SIG-M5 (cell line): ENCODE data around the gene ZNF678.
A peak's percentile ranks its signal among the peaks of the same experiment; 100 is the strongest.

Source experiments
- DNase-seq: peaks from one replicate; lab custom pipeline; 2025; lab: John Stamatoyannopoulos, UW

Gene ZNF678

DNA sequence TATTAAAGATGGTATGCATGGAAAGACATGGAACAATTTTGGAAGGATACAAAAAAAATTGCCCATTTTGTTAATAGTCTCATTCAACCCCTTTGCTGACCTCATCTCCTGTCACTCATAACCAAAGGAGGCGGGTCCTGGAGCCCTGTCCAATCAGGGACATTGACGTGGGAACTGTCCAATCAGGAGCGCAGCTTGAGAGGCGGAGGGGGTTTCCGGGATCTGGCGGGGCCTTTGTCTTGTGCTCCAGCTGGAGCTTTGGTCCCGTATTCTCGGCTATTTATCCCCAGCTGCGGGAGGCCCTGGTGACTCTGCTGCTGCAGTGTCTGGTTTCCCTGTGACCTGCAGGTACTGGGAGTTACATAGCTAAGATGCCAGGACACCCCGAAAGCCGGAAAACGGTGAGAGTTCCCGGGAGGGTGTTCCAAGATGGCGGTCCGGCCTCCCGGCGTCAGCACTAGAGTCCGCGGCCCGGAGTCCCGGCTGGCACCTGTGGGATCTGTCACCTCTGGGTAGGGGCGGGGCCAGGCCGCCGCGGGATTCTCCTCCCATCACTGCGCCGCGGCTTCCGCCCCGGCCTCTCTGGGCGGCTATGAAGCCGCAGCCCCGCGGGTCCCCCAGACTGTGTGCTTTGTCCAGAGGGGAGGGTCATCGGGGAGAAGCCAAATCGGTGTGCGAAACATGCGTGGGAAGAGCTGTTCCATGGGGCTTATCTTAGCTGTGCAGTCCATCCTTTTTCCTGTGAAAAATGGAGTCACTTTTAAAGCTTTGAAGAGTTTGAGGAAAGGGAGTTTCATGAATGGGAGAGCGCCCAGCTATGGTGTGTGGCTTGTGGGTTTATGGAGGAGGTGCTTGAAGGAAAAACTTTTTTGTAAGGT, at the start of gene ZNF678:
TSS of gene ZNF678 (plus strand) at position 233 of the 878 bp plus-strand sequence. CDS start 87,436 bp downstream, outside the sequence.
- DNase-seq = peak; percentile 67

DNA sequence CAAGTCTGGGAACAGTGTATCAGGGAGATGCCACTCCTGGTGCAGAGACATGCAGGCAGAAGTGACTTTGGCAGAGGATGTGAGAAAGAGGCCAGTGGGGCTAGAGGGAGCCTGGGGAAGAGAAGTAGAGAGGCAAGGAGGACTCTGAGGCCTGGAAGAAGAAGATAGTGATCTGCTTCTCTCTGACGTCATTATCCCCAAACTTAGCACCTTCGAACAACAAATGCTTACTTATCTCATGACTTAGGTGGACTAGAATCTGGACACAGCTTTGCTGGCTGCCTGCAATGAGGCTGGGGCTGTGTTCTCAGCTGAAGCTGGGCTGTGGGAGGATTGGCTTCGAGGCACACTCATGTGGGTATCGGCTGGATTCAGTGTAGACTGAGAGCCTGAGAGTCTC, 44.5 kb upstream of the ZNF678 start:
- no peak for DNase-seq

DNA sequence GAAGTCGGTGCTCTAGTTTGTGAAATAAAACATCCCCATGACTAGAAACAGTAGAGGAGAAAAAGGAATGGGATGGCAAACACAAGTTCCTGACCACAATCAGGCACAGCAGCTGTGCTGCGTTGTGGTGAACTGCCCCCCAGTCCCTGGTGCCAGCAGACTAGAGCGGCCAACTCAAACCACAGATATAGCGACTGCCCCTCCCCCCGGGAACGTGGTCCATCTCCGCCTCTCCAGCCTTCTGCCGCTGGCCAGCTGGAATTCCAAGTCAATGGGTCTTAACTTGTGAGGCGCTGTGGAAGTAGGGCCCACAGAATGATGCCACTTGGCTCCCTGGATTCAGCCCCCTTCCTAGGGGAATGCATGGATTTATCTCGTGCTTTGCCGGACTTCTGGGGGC, 41.6 kb upstream of the ZNF678 start:
- no peak for DNase-seq

DNA sequence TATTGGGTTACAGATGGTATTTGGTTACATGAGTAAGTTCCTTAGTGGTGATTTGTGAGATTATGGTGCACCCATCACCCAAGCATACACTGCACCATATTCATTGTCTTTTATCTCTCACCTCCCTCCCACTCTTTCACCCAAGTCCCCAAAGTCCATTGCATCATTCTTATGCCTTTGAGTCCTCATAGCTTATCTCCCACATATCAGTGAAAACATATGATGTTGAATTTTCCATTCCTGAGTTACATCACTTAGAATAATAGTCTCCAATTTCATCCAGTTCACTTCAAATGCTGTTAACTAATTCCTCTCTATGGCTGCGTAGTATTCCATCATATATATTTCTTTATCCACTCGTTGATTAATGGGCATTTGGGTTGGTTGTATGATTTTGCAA, 36.8 kb upstream of the ZNF678 start:
- no peak for DNase-seq

DNA sequence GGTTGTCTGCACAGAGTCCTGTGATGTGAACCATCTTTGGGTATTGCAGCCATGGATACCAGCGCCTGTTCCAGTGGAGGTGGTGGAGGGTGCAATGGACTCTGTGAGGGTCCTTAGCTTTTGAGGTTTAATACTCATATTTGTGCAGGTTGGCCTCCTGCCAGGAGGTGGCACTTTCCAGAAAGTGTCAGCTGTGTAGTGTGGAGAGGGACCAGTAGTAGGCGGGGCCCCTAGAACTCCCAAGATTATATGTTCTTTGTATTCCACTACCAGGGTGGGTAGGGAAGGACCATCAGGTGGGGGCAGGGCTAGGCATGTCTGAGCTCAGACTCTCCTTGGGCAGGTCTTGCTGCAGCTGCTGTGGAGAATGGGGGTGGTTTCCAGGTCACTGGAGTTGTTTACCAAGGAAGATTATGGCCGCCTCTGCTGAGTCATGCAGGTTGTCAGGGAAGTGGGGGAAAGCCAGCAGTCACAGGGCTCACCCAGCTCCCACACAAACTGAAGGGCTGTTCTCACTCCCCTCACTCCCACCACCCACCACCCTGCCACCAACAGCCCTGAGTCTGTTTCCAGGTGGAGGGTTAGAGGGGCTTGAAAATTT, 31.2 kb upstream of the ZNF678 start:
- DNase-seq = no peak

DNA sequence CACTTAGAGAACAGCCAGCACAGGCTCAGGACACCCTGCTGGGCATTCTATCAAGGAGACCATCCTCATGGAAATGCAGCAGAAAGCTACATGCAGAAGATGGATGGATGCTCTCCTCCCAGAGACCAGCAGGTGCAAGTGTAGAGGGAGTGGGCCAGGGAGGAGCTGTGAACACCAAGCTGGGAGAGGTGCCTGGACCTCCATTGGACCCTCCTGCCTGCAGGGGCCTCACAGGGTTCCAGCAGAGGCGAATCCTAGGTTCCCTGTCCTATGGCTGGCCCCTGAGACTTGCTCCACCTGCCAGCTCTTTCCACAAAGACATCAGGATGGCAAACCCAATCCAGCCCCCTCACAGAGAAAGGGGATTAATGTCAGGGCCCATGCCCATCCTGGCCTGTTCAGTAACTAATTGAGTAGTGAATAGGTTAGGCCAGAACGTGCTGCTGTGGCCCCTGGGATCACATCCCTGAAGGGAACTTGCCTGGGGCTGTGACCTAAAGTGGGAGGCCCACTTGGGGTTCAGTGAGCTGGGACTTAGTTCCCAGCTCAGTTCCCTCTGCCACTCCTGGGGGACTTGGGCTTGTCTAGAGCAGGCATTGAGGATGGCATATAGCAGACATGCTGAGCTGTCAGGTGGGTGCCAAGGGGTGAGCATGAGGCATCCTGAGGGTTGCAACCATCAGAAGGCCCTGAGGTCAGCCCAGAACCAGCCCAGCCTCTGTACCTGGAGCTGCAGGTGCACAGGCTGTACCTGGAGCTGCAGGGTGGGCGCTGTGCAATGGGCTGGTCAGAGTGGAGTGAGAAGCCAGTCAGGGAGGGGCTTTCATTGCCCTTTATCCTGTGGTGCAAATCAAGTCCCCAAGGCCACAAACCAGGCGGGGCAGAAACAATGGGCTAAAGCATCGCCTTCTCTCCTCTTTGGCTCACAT, 22.9 kb upstream of the ZNF678 start:
- DNase-seq = no peak

DNA sequence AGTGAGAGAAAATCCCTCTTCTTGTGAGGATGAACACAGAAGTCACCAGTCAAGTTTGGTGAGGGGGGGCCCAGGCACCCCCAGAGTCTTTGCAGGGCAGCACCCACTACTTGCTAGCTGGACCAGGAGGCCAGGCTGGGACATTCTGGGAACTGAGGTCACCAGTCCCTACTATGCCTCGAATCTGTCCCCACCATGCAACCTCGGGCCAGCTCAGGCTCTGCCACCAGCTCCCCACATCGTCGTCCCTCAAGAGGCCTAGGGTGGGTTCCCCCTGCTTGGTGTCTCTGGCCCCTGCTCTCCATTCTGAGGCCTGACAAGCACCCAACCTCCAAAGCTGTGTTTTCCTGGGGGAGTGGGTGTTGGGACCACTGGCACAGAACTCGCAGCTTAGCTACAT, 22.2 kb upstream of the ZNF678 start:
- no peak for DNase-seq

DNA sequence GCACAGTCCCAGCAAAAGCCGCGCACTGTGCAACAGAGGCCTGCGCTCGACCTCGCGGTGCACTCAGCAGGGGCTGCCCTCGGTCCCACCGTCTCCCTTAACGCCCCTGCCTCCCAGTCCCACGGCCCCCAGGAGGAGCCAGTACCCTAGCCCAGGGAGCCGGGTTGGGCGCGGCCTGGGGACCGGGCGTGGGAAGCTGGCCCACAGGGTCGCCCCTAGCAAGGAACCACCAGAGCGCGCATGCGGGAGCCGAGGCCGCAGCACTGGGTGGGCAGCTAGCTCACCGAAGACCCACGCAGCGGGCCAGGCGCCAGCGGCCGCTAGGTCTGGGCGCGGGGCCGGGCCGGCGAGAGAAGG, 21.6 kb upstream of the ZNF678 start:
- DNase-seq = no peak

DNA sequence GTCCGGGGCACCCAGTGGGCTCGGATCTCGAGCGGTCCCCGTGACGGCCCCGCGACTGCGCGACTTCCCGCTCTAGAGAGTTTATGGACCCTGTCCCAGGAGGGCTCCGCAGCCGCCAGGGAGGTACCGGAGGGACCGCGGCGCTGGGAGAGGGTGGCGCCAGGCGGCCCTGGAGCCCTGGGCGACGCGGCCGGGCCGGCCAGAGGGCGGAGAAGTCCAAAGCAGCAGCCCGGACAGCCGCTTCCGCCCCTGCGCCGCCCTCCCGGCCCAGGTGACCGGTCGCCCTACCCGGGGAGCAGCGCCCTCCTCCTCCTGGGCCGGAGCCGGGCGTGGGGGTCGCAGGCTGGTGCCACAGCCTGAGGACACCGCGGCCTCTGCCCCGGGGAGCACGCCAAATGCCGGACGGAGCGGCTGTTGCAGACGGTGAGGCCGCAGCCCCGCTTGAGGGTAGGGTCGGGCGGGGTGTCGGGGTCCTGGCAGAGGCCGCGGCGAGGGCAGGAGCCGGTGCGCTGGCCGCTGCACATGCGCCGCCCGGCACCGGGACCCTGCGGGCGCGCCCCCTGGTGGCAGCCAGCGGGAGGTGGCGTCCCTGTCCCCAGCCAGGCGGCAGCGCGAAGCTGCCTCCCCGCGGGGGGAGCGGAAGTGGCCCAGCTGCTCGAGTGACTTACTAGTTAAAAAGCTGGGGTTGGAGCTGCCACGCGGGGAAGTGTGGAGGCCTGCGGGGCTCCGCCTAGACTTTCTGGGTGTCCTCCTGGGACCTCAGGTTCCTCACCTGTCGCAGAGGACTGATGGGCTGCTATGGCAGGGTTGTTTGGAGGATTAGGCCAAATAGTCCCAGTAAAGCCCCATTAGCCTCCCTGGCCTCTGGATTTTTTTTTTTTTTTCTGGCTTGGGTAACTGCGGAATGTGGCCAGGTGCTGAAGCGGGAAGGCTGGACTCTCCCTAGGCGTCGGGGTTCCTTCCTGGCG, 20.9 kb upstream of the ZNF678 start:
- no peak for DNase-seq

DNA sequence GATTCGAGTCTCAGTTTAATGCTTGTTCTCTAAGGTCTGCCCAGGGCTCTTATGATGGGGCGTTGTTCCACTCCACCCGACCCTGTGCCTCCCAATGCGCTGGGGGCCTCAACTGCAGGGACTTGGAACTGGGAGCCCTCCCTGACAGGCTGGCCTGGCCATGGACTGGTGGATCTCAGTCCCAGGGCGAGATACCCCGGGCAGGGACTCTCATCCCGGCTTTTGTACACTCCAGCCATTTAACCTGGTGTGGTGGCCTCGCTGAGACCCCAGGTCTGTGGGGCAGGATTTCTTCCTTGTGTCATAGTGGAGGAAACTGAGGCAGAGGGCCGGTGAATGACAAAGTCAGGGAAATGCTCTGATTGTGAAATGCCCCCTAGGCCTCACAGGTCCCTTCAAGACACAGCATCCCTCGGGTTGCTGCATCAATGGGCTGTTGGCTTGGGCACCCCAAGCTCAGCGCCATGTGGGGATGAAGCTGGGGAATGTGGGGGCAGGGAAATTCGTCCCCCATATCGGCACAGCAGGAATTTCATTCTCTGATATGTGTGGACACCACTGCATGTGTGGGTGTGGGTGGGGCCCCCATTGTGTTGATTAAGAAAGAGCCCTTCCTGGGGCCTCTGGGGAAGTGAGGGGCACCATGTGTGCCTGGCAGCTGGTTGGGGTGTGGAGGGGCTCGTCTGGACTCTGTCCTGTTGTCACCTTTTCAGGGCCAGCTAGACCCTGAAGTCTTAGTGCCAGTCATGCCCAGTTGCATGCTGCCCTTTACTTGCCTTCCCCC, 19.9 kb upstream of the ZNF678 start:
- DNase-seq = no peak

DNA sequence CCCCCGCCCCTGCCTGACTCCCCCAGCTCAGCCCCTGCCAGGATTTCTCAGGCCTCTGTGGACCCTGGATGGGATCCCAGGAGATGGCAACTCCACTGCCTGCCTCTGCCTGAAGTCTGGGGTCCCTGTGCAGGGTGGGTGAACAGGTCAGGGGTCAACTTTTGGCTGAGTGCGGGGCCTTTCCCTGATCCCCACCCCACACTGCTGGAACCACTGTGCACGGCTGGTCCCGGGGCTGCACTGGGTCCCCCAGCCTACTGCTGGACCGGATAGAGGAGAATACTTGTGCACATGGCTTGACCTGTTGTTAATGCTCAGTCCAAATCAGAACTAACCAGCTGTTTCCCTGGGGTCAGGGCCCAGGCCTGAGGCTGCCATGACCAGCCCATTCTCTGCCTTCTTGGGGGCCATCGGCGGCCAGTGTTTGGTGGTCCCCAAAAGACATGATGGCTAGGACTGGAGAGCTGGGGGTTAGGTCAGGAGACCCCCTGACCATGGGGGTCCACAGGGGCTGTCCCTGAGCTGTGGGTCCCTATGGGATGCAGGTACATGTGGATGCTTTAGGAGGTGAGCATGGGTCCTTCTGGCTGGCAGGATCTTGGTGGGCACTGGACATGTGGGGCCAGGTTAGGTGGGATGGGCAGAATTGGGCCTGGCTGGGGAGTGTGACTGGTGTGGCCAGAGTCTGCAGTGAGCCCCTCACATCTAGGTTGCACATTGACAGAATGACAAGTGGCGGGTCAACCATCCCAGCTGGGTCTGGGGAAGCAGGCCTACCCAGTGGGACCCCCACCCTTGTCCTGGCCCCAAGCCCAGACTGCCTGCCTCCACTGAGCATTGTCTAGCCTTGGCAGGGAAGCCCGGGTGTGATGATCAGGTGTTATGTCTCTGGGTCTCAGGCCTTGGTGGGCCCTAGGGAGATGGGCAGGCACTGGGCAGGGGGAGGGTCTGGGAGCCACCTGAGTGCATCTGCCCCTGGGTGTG, 19.0 kb upstream of the ZNF678 start:
- DNase-seq = no peak

DNA sequence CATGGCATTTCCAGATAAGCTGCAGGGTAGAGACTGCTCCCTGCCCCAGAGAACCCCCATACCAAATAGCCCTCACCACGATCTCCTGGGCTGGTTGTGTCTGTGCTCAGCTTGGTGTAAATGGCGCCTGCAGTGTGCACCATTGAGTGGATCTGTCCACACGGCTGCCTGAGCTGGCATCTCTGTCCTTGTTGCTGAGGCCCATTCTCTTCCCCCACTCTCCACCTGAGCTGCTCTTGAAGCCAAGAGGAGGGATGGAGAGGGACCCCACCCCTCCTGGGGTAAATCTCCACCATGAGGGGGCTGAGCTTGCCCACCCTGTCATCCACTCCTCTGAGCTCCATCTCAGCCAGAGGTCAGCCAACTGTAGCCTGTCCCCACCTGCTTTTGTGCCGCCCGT, 18.0 kb upstream of the ZNF678 start:
- no peak for DNase-seq

DNA sequence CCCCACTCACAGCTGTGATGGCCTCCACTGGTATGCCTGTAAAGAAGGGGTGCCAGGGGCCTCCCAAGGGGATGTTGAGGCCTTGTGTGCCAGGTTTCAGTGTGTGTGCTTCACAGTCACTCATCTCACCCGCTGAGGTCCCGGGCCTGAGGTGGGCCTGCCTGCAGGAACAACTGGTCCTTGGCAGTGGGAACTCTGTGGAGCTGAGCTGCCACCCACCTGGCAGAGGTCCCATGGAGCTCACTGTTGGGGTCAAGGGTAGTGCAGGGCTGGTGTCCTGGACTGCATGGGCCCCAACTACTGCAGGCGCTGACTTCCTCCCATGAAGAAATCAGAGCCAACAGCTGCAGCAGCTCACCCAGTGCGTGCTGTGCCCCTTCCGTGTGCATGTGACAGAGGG, 17.3 kb upstream of the ZNF678 start:
- no peak for DNase-seq

DNA sequence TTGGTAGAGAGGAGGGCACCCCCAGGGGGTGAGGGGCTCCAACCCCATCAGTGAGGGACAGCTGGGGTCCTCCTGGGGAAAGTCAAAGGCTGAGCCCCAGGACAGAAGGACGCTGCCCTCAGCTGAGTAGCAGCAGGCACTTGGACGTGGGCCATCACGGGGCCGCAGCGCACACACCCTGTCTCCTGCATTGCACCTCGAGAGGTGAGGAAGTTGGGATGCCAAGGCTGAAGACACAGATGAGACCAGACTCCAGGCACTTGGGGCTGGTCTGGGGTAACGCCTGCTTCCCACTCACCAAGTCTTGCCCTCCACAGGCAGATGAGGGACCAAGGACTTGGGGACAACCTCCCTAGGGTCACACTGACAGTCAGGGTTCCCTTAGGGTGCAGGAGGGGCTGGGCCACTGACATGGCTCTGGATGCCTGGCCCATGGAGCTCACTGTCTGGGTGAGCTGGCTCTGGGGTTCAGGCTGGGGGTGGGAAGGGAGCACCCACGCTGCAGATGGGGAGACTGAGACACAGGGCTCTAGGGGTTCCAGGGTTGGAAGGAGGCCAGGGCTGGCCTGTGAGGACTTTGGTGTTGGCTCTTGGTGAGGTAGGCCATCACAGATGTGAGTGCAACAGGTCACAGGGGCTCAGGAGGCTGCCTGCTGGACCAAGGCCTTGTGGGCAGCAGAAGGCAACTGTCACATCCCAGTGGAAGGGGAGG, 16.6 kb upstream of the ZNF678 start:
- DNase-seq = no peak

DNA sequence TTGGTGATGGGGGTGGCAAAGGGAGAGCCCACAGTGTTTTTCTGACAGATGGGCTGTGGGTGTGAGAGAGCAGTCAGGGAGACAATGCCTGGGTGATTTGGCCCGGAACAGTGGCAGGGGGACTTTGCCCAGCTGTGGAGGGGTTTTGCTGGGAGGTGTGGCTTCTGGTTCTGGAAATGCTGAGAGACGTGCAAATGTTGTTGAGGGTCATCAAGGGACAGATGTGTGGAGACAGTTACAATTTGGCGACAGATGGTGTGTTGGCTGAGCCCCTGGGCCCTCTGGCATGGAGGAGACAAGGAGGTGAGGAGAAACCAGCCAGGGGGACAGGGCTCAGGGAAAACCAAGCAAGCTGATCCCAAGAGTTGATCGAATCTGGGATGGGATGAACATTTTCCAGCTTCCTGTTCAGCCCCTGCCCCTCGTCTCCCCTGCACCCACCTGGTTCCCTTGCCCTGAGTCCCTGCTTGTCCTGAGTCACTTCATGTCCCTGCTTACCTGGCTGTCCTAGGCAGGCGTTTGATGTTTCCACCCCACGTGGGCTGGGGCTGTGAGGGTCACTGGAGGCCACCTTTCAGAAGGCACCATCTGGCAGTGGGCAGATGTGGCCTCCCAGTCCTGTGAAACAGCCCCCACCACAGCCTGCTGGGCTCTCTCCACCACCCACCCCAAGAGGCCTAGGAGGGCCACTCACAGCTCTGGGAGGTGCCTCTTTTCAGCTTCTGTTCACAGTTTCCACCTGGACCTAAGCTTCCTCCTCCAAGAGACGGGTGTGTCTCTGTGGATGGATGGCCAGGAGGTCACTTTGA, 15.8 kb upstream of the ZNF678 start:
- no peak for DNase-seq

DNA sequence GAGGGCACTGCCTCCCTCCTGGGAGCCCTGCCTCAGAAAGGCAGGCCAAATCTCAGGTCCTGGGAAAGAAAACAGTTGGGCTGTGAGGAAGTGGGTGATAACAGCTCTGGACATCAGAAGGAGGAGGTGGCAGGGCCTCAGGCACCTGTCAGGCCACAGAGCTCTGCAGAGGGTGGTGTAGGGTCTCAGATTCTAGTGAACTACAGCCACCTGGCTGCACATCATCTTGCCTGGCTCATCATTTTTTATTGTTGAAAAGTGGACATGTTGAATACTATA, 15.3 kb upstream of the ZNF678 start:
- no peak for DNase-seq

DNA sequence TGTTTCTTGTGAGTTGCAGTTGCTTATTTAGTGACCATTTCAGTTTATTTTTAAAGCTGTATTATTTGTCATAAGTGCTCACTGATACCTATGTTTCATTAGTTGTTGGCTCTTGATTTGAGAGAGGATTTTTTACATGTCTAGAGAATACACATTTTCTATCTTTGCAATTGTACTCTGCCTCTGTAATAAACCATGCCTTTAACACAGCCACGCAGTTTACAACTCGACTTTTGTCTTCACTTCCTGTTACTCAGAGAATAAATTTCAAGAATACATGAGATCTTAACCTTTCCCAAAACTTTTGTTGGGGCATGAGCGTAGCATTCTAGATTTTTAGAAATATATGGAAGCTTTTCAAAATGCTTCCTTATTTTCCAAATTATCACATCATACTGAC, 14.9 kb upstream of the ZNF678 start:
- no peak for DNase-seq

DNA sequence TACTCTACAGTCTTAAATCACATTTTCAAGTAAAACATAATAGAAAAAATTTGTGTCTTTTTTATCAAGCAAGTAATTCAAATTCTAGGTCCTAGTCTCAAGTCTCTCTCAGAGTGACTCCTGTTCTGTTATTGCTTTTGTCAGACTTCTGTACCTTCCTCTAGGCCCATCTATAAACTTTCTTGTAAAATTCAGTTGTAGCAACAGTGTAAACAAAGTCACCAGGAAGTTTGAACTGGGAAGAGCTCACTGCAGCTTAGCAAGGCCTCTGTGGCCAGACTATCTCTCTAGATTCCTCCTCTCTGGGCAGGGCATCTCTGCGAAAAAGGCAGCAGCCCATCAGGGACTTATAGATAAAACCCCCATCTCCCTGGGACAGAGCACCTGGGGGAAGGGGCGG, 13.5 kb upstream of the ZNF678 start:
- DNase-seq = no peak
